Glomerular endothelial cell (primary cell): ENCODE measurements around the gene THRB. TPM values are rescaled to one million over a fixed set of nuclear protein-coding genes. Genes with fewer than 3 reads are reported as not detected.

Experiments
- DNase-seq: peaks from one replicate; pipeline ENCODE4 v3.0.0-alpha.2; 2011; ENCODE audit warnings: low read depth, low spot score; ENCODE audit errors: extremely low read depth
- total RNA-seq: library from RNA; depleted of rRNA; stranded (reverse); fragments of >200 nt; gene quantifications from 2 replicates; pipeline ENCODE4 v1.2.3, GENCODE V29; 2015

The THRB gene
- total RNA-seq, 1 donor from 2014 or later = 0.06 TPM

DNA sequence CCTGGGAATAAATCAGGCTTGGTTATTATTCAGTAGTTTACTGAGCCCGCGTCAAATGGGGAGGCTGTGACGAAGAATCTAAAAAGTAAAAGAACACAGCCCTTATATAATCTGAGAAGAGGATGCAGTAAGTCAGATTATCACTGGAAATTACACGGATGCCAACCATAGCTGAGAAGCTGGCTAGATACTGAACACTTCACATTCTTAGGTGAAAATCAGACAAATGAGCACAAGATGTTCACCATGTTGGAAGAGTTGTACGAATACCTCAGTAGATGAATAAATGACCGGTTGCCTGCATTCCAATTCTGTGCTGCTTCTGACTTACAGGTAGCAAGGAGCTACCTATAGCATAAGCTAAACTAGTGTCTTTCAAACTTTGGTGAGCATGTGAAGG lies 254.3 kb downstream of the THRB start:
- DNase-seq = no peak

GRCh38 chr3:24237971-24238706 lies 256.5 kb downstream of the THRB start:
- DNase-seq = no peak

DNA sequence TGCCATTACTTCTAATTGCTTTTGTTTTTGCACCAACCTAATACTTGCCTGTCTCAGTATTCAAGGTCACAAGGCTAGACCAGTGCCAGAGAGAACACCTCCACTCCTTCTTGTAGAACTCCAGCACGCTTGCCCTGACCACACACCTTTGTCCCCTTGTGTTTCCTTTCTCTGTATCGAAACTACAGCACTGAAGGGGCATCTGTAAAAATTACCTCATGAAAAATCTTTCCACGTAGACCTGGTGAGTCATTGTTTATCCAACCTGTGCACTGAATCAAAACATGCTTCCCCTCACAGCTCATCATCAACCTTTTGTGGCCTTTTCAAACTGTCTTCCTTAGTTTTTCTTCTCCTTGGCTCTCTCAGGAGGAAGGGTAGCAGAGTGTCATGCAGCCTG lies 259.5 kb downstream of the THRB start:
- no peak for DNase-seq

DNA sequence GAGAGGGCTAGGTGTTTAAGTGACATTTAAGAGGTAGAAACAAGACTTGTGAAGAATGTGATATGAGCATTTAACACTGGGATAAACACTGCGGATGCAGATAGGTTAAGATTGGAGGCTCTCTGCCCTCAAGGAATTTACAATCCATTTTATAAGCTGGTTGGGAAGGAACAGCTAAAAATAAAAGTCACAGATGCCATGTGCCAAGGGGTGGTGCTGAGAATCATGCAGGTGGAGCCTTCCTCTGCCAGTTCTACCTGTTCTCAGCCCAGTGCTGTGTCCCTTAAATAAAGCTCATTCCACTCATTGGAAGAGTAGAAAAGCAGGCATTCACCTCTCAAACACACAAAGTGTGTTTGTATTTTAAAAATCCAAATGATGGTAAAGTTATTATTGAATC lies 261.9 kb downstream of the THRB start:
- DNase-seq = no peak

- no peak for DNase-seq
Measured at GRCh38 chr3:24229468-24230221, 265.0 kb downstream of the THRB start.

- DNase-seq = no peak
Measured at GRCh38 chr3:24227635-24228034, 267.0 kb downstream of the THRB start.

- DNase-seq = no peak
Measured at GRCh38 chr3:24226397-24226796, 268.3 kb downstream of the THRB start.

DNA sequence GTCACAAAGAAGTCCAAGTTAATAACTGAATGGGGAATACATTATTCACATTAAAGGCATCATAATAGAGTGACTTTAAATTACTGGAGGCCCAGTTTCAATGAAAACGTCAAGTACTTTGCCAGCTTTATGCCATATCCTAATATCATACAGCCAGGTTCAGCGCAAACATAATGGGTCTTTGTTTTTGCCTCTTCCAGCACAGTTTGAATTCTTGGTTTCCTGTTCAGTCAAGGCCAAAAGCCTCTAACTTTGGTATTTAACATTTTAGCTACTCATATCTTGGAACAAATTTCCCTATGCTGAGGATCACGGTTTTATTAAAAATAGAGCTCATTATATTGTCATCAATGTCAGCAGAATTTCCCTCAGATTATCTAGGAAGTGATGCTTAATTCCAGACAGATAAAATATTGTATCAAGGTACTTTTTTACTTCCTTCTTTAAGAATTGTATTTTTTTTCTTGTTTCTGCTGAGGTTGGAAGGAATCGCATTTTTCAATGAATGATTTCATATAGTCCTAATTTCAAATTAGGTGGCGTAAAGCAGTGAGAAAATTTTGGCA lies 269.2 kb downstream of the THRB start:
- DNase-seq = no peak

DNA sequence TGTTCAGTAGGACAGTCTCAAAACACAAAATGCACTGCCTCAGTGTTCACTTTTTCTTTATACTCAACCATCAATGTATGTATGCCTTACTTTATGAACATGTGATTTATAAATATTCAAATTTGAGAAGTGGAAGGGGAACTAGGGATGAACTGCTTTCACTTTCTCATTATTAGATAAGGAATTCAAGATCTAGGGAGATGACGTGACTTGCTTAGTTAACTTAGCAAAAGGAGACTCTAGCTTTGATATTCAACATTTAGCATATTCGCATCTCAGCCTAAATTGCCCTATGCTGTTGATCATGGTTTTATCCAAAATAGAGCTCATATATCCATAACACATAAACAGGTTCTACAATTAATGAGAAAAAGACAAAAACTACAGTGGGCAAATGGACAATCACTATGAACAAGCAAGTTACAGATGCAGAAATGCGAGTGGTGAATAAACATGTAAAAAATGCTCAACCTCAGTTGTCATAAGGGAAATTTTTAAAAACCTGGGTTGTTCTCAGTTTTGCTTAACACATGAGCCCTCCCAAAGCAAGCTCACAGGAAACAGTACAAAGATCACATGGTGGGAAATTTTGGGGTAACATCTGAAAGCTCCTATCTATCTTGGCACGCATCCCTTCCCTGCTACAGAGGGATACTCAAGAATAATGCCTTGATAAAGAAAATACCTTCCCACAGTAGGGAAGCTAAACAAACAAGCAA lies 269.8 kb downstream of the THRB start:
- DNase-seq = no peak

GRCh38 chr3:24222165-24222805 lies 272.4 kb downstream of the THRB start:
- no peak for DNase-seq

DNA sequence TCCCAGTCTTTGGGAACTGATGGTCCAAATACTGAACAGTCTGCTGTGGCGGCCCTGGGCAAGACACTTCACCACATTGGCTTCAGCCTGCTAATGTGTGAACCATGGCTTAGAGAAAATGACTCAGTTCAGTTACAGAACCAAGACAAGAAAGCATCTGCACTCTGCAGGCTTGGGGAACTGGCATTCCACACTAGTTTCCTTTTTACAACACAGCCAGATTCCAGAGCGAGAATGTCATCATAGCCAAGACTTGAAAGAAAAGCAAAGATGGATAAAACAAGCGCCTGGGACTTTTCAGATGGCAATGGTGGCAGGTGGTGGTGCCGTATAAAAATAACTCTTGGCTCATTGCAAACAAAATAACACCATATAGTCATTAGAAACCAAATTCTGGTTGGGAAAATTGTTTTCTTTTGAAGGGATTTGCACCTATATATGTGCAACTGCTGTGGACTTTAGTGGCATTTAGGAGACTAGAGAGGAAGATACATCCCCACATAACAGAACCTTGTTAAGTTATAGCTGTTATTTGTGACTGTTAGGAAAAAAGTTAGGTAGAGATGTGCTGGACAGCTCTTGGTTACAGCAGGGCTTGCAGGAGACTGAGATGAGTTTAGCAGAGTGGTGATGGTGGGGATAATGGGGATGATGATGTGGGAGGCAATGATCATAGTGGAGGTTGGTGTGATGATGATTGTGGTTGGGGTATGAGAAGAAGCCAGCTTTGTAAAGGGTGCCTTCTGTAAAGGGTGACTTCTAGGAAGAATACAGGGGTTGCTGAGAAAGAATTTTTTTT lies 273.6 kb downstream of the THRB start:
- DNase-seq = no peak

DNA sequence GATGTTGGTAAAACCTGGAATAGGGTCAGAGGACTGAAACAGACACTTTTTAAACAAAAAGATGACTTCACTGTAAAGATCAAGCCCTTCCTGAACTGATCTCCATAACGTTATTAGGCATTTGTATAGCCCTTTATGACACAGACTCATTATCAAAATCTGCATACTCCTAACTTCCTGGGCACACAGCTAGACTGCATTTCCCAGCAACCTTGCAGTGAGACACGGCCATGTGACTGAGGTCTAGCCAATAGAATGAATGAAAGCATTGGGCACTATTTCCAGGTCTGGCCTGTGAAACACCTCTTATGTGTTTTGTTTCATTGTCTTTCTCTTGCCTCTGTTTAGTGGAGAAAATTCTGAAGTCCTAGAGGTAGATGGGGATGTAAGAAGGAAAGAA lies 279.1 kb downstream of the THRB start:
- no peak for DNase-seq

DNA sequence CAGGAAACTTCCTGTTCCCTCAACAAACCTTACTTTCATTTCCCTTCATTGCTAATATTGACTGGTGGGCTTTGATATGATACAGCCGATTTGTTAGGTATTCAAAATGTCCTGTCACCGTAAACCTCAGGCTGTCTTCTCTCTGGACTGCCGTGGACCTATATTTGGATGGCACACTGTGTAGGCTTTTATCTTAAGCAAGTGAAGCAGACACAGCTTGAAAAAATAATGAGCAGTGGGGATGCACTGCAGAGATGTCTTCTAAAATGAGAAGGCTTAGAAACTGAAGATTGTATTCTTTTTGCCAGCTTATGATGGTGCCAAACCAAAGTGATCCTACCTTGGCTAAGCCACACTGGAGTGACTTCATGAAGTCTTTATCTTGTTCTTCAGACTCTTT lies 283.3 kb downstream of the THRB start:
- no peak for DNase-seq

DNA sequence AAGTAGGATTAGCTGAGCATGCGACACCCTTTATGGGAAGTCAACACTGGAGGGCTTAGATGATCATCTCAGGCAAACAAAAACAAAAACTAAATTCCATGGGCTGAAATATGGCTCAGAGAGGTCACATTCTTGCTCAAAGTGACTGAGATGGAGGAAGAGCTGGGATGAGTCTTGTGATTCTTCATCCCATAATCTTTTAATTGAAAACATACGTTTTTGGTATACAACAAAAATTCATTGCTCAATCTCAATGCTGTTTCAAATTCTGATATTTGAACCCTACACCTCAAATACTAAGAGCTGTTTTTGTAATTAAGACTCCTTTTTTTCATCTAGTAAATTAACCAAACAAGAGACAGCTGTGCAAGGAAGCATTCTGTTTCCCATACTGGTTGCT lies 292.6 kb downstream of the THRB start:
- DNase-seq = no peak

DNA sequence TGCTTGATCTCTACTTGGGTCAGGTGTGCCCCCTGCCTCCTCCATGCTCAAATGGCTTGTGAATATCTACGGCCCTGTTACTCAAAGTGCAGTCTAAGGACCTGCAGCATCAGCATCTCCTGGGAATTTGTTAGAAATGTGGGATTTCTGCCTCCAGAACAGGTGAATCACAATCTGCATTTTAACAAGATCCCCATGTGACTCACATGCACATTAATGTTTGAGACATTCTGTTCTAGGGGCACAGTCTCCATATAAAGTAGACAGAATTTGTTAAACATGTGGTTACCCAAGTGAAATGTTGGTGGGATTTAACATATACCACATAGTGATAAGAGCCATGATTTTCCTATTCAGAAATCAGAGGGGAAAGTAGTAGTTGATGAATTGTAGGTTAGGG lies 293.3 kb downstream of the THRB start:
- DNase-seq = no peak

DNA sequence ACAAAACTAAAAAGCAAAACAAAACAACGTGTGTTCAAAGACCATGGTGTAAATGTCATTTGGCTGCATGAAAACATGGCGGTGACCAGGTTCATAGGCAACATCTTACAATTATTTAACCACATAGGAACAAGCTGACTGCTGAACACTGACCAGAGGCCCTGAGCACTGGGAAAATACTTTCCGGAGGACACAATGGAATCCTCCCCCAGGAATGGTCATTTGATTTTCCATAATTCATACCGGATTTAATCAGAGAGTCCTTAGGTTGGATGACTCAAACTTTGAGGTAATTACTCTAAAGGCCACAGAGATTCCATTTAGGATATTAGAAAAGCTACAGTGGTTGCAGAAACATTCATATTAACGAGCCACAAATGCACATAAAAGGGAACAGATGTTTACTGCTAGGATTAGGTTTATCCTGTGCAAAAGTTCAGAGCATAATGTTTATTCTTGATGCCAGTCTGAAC lies 294.8 kb downstream of the THRB start:
- DNase-seq = no peak

DNA sequence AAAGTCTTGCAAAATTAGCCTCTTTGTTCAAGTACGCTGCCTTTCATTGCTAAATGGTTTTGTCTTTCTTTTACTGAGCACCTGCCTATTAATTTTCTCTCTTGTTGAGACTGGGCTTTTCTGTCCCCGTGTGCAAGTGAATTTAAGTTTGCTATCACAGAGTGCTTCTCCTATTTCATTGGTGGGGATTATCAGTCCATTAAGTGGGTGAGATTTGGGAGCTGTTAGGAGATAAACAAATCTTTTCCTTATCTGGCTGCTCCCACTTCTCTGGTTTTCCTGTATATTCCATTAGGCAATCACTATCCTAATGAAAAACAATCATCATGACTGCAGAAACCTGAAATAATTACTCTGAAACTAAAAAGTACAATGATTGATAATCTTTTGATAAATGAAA lies 295.4 kb downstream of the THRB start:
- DNase-seq = no peak

DNA sequence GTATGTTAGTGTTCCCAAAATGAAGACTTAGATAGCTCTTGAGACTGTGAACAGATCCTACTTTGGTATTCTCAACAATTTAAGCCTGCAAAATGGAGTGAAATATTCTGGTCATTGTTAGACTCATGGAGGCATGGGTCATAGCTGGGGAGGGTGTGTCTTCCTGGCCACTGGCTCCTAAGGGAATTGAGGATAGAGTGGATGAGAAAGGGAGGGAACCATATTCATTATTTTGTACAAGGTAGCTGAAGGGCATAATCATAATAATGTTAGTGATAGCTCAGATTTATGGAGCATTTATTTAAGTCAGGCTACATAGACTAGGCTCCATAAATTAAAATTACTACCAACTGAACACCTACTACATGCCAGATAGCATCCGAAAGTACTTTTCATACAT lies 295.9 kb downstream of the THRB start:
- DNase-seq = no peak

GRCh38 chr3:24197809-24198208 lies 296.8 kb downstream of the THRB start:
- DNase-seq = no peak

DNA sequence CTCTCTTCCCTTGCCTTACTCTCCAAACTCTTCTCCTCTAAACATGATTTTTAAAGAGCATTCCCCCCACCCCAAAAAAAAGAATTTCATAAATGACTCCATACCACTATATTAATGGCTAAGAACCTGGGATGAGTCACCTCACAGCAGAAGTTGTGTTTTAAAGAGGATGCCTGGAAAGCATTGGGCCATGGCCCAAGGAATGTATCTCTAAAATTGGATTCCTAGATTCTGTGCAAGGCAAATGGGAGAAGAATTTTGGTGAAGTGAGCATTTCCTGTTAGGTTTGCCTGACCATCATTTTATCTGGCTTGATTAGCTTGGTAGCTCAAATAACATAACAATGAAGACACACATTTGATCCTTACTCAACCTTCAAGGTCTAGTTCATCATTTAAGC lies 298.1 kb downstream of the THRB start:
- DNase-seq = no peak
